Activated CD4-positive, alpha-beta T cell treated with anti-CD3 and anti-CD28 coated beads for 36 hours (primary cell): ENCODE data around the gene CYB5R3. TPM values are rescaled to one million over a fixed set of nuclear protein-coding genes. Genes with fewer than 3 reads are reported as not detected.
"Not testable (repeated sequence)": the region's sequence is repeated elsewhere in the genome, so short reads cannot be mapped to it uniquely, and the experiment has no call there.

Experiments used
- ATAC-seq: fragments of 200-7000 bp; cut with Tn5 transposase; one replicate; pipeline ENCODE4 v1.10.0; 2021; ENCODE audit warnings: mild to moderate bottlenecking, moderate library complexity
- CTCF ChIA-PET: fragments of 350-600 bp; sonication (Branson Sonifier 250); formaldehyde crosslinking; loops from one replicate; lab custom pipeline; 2021; ENCODE audit warnings: antibody characterized with exemption; lab: Charles Lee
- POLR2A ChIA-PET: fragments of 350-600 bp; sonication (Branson Sonifier 250); formaldehyde crosslinking; loops from one replicate; lab custom pipeline; 2021; ENCODE audit warnings: antibody characterized with exemption, inconsistent platforms; lab: Charles Lee
- DNase-seq: peaks from one replicate; pipeline ENCODE4 v3.0.0-alpha.2; 2020
- H3K27ac Mint-ChIP-seq: one replicate; pipeline ENCODE4 v1.8.0; 2021; ENCODE audit warnings: mixed read lengths
- H3K27me3 Mint-ChIP-seq: one replicate; pipeline ENCODE4 v1.8.0; 2021; ENCODE audit warnings: mixed read lengths
- H3K36me3 Mint-ChIP-seq: one replicate; pipeline ENCODE4 v1.8.0; 2021; ENCODE audit warnings: low read depth, mixed read lengths
- H3K4me1 Mint-ChIP-seq: one replicate; pipeline ENCODE4 v1.8.0; 2021; ENCODE audit warnings: mixed read lengths
- H3K4me3 Mint-ChIP-seq: one replicate; pipeline ENCODE4 v1.8.0; 2021; ENCODE audit warnings: mild to moderate bottlenecking, moderate library complexity, mixed read lengths
- H3K9me3 Mint-ChIP-seq: one replicate; pipeline ENCODE4 v1.8.0; 2021; ENCODE audit warnings: low read depth, mixed read lengths
- intact Hi-C, 2 experiments: fragments of 100-400 bp; cut with DNase I in 1 of 2; cut with micrococcal nuclease in 1 of 2; formaldehyde crosslinking; loops; one replicate each; pipeline versions ENCODE4 v1.14.2 to v1.15.1; 2022 to 2024; cut with DNase I, micrococcal nuclease
- total RNA-seq, 2 experiments: library from RNA; stranded (reverse); gene quantifications; one replicate each; pipeline ENCODE4 v1.2.3, GENCODE V29; 2021

The CYB5R3 gene
- total RNA-seq, 2 experiments from 2014 or later: 79.5 to 101 TPM

- no peak overlapping the region for H3K4me3 Mint-ChIP-seq
- DNase-seq: no peak
- intact Hi-C loops: no loop called here
- no peak for ATAC-seq
- H3K27me3 Mint-ChIP-seq: peaks cover 3% of the 10 kb centered on the region
- H3K36me3 Mint-ChIP-seq: no peaks in the 10 kb centered on the region
- H3K4me1 Mint-ChIP-seq: peaks cover 6% of the 10 kb centered on the region
- ChIA-PET POLR2A (no interaction called here), CTCF (no interaction called here)
- H3K27ac Mint-ChIP-seq: no peak overlapping the region
- H3K9me3 Mint-ChIP-seq: peaks cover 4% of the 10 kb centered on the region
Observed at GRCh38 chr22:42673898-42674401, 24.8 kb upstream of the CYB5R3 start.

- H3K27ac Mint-ChIP-seq, POLR2A ChIA-PET, ATAC-seq, H3K4me1 Mint-ChIP-seq, intact Hi-C loops, H3K9me3 Mint-ChIP-seq, H3K4me3 Mint-ChIP-seq, DNase-seq, H3K36me3 Mint-ChIP-seq, H3K27me3 Mint-ChIP-seq: not testable (repeated sequence)
- CTCF ChIA-PET: interaction anchor here (0.6 kb wide), 1 partner anchor 870 kb away, joined by 3 read pairs; no protein-coding TSS in a partner anchor
Observed at GRCh38 chr22:42673071-42673470, 23.9 kb upstream of the CYB5R3 start.

- CTCF ChIA-PET: no interaction called here
- ATAC-seq (no peak), DNase-seq (no peak)
- POLR2A ChIA-PET: no interaction called here
- Mint-ChIP-seq H3K36me3 (no peaks in the 10 kb centered on the region), H3K4me1 (peaks cover 6% of the 10 kb centered on the region), H3K27ac (no peak overlapping the region), H3K4me3 (no peak overlapping the region), H3K9me3 (no peaks in the 10 kb centered on the region), H3K27me3 (peaks cover 3% of the 10 kb centered on the region)
- intact Hi-C loops: no loop called here
Observed at GRCh38 chr22:42670921-42671709, 21.9 kb upstream of the CYB5R3 start.

- intact Hi-C loops: no loop called here
- no peaks in the 10 kb centered on the region for H3K9me3 Mint-ChIP-seq
- POLR2A ChIA-PET: no interaction called here
Observed at GRCh38 chr22:42670046-42670445, 20.9 kb upstream of the CYB5R3 start.

GRCh38 chr22:42666393-42666792 lies 17.2 kb upstream of the CYB5R3 start:
- CTCF ChIA-PET: interaction anchor here (0.7 kb wide), 1 partner anchor 20 kb away, joined by 6 read pairs; no protein-coding TSS in a partner anchor
- H3K36me3 Mint-ChIP-seq, POLR2A ChIA-PET, intact Hi-C loops, DNase-seq, ATAC-seq, H3K27me3 Mint-ChIP-seq, H3K4me1 Mint-ChIP-seq, H3K4me3 Mint-ChIP-seq, H3K27ac Mint-ChIP-seq, H3K9me3 Mint-ChIP-seq: not testable (repeated sequence)

More at GRCh38 chr22:42670046-42670445, 20.9 kb upstream of the CYB5R3 start:
- Mint-ChIP-seq H3K27me3 (peaks cover 3% of the 10 kb centered on the region), H3K4me3 (no peak overlapping the region), H3K27ac (no peak overlapping the region), H3K36me3 (no peaks in the 10 kb centered on the region), H3K4me1 (peaks cover 6% of the 10 kb centered on the region)
- DNase-seq: no peak
- ATAC-seq: no peak
- CTCF ChIA-PET: no interaction called here

GRCh38 chr22:42664976-42665831 lies 16.0 kb upstream of the CYB5R3 start:
- no peaks in the 10 kb centered on the region for H3K9me3 Mint-ChIP-seq
- intact Hi-C loops: loop anchor here in 1 of 2 experiments (5.0 kb wide), 1 partner anchor 57 kb away; the partner anchor contains the start of gene A4GALT
- no peak for ATAC-seq

GRCh38 chr22:42661985-42662831 lies 13.0 kb upstream of the CYB5R3 start:
- H3K9me3 Mint-ChIP-seq: no peaks in the 10 kb centered on the region
- no peaks in the 10 kb centered on the region for H3K4me1 Mint-ChIP-seq
- H3K27ac Mint-ChIP-seq: no peak overlapping the region
- intact Hi-C loops: loop anchor here in 1 of 2 experiments (1.0 to 5.0 kb wide), 4 partner anchors 13 to 372 kb away; partner anchors contain the start of genes A4GALT and CYB5R3
- DNase-seq (peak; percentile 90), ATAC-seq (peak; percentile 89)
- CTCF ChIA-PET: interaction anchor here (0.6 to 1.3 kb wide), 4 partner anchors 11 to 570 kb away, joined by 3 to 6 read pairs (median 3); no protein-coding TSS in a partner anchor
- peak overlapping the region; percentile 49 for H3K4me3 Mint-ChIP-seq
- H3K36me3 Mint-ChIP-seq: no peaks in the 10 kb centered on the region
- H3K27me3 Mint-ChIP-seq: peaks cover 2% of the 10 kb centered on the region
- POLR2A ChIA-PET: no interaction called here

More at GRCh38 chr22:42664976-42665831, 16.0 kb upstream of the CYB5R3 start:
- Mint-ChIP-seq H3K4me3 (no peak overlapping the region), H3K36me3 (no peaks in the 10 kb centered on the region), H3K27ac (no peak overlapping the region), H3K4me1 (no peaks in the 10 kb centered on the region), H3K27me3 (peaks cover 1% of the 10 kb centered on the region)
- ChIA-PET POLR2A (no interaction called here), CTCF (interaction anchor here (0.8 kb wide), 1 partner anchor 293 kb away, joined by 3 read pairs; no protein-coding TSS in a partner anchor)
- DNase-seq: no peak

GRCh38 chr22:42656578-42656977 lies 7.4 kb upstream of the CYB5R3 start:
- Mint-ChIP-seq H3K27ac (no peak overlapping the region), H3K4me3 (no peak overlapping the region), H3K9me3 (no peaks in the 10 kb centered on the region), H3K4me1 (no peaks in the 10 kb centered on the region), H3K36me3 (no peaks in the 10 kb centered on the region), H3K27me3 (peaks cover 2% of the 10 kb centered on the region)
- CTCF ChIA-PET: interaction anchor here (0.6 to 0.7 kb wide), 2 partner anchors 290 to 587 kb away, joined by 3 read pairs; no protein-coding TSS in a partner anchor
- intact Hi-C loops: no loop called here
- ATAC-seq (no peak), DNase-seq (no peak)
- POLR2A ChIA-PET: no interaction called here

- ChIA-PET POLR2A (no interaction called here), CTCF (interaction anchor here (0.7 kb wide), 1 partner anchor 28 kb away, joined by 3 read pairs; no protein-coding TSS in a partner anchor)
- intact Hi-C loops: no loop called here
- ATAC-seq: no peak
- peaks cover 2% of the 10 kb centered on the region for H3K27me3 Mint-ChIP-seq
- no peak for DNase-seq
- no peak overlapping the region for H3K4me3 Mint-ChIP-seq
- no peaks in the 10 kb centered on the region for H3K36me3 Mint-ChIP-seq
- H3K4me1 Mint-ChIP-seq: no peaks in the 10 kb centered on the region
- no peak overlapping the region for H3K27ac Mint-ChIP-seq
- H3K9me3 Mint-ChIP-seq: no peaks in the 10 kb centered on the region
Observed at GRCh38 chr22:42655693-42656092, 6.5 kb upstream of the CYB5R3 start.

- ChIA-PET CTCF (interaction anchor here (1.5 kb wide), 1 partner anchor 18 kb away, joined by 3 read pairs; no protein-coding TSS in a partner anchor), POLR2A (no interaction called here)
- ATAC-seq: no peak
- Mint-ChIP-seq H3K27ac (no peak overlapping the region), H3K9me3 (no peaks in the 10 kb centered on the region), H3K27me3 (peaks cover 2% of the 10 kb centered on the region), H3K4me3 (no peak overlapping the region), H3K4me1 (no peaks in the 10 kb centered on the region), H3K36me3 (no peaks in the 10 kb centered on the region)
- intact Hi-C loops: no loop called here
- DNase-seq: no peak
Observed at GRCh38 chr22:42654436-42655073, 5.4 kb upstream of the CYB5R3 start.
